ENCODE data around the gene GALNT16.

GALNT16 gene

GRCh38 chr14:69332782-69333395 lies 72.9 kb downstream of the GALNT16 start:
- no peaks in the 10 kb centered on the region for H3K27me3 ChIP-seq (replicated peaks; ENCODE audit: insufficient read depth, low read length)
- no peak overlapping the region for H3K4me3 ChIP-seq (ENCODE audit: low read length)
- TF ChIP-seq EZH2 (optimal IDR thresholded peaks at IDR 0.05; ENCODE audit: low read depth, low read length) (no peak), EZH2phosphoT487 (IDR thresholded peaks at IDR 0.05; ENCODE audit: low read length) (no peak), CTCF (IDR thresholded peaks at IDR 0.05; ENCODE audit: low read length) (no peak)

GRCh38 chr14:69333791-69334337 lies 73.9 kb downstream of the GALNT16 start:
- Histone ChIP-seq H3K27ac (ENCODE audit: low read length) (no peak overlapping the region), H3K9me3 (replicated peaks; ENCODE audit: insufficient read depth, low read length) (no peaks in the 10 kb centered on the region), H4K20me1 (ENCODE audit: insufficient read depth, low read length) (no peaks in the 10 kb centered on the region), H3K79me2 (ENCODE audit: low read length) (no peaks in the 10 kb centered on the region), H2AFZ (ENCODE audit: low read length) (no peak overlapping the region), H3K27me3 (replicated peaks; ENCODE audit: insufficient read depth, low read length) (no peaks in the 10 kb centered on the region), H3K4me2 (ENCODE audit: low read depth, low read length) (no peak overlapping the region), H3K4me3 (ENCODE audit: low read length) (no peak overlapping the region), H3F3A (ENCODE audit: insufficient read depth, low read length) (no peaks in the 10 kb centered on the region; the same call in 1 of the 2 replicates), H3K9ac (ENCODE audit: low read length) (no peak overlapping the region), H3K9me2 (replicated peaks; ENCODE audit: insufficient read depth, low read length) (no peaks in the 10 kb centered on the region), H3K36me3 (replicated peaks; ENCODE audit: insufficient read depth, low read length) (no peaks in the 10 kb centered on the region), H3K4me1 (ENCODE audit: low read length) (no peaks in the 10 kb centered on the region)
- DNase-seq = no peak
- TF ChIP-seq EZH2 (optimal IDR thresholded peaks at IDR 0.05; ENCODE audit: low read depth, low read length) = no peak
- TF ChIP-seq EZH2phosphoT487 (IDR thresholded peaks at IDR 0.05; ENCODE audit: low read length) = no peak
- TF ChIP-seq CTCF (IDR thresholded peaks at IDR 0.05; ENCODE audit: low read length) = no peak

More at GRCh38 chr14:69332782-69333395, 72.9 kb downstream of the GALNT16 start:
- no peaks in the 10 kb centered on the region for H3K79me2 ChIP-seq (ENCODE audit: low read length)
- no peaks in the 10 kb centered on the region for H3K36me3 ChIP-seq (replicated peaks; ENCODE audit: insufficient read depth, low read length)
- no peak overlapping the region for H2AFZ ChIP-seq (ENCODE audit: low read length)
- H3K9me2 ChIP-seq (replicated peaks; ENCODE audit: insufficient read depth, low read length) = no peaks in the 10 kb centered on the region
- no peak overlapping the region for H3K27ac ChIP-seq (ENCODE audit: low read length)
- no peak overlapping the region for H3K4me2 ChIP-seq (ENCODE audit: low read depth, low read length)
- DNase-seq = no peak
- H4K20me1 ChIP-seq (ENCODE audit: insufficient read depth, low read length) = no peaks in the 10 kb centered on the region
- no peak overlapping the region for H3K9ac ChIP-seq (ENCODE audit: low read length)
- no peaks in the 10 kb centered on the region for H3K4me1 ChIP-seq (ENCODE audit: low read length)
- H3F3A ChIP-seq (ENCODE audit: insufficient read depth, low read length) = no peaks in the 10 kb centered on the region; the same call in 1 of the 2 replicates
- H3K9me3 ChIP-seq (replicated peaks; ENCODE audit: insufficient read depth, low read length) = no peaks in the 10 kb centered on the region

GRCh38 chr14:69334576-69334975 lies 74.6 kb downstream of the GALNT16 start:
- H2AFZ ChIP-seq (ENCODE audit: low read length) = no peak overlapping the region
- no peaks in the 10 kb centered on the region for H4K20me1 ChIP-seq (ENCODE audit: insufficient read depth, low read length)

More at GRCh38 chr14:69334576-69334975, 74.6 kb downstream of the GALNT16 start:
- H3K4me1 ChIP-seq (ENCODE audit: low read length) = no peaks in the 10 kb centered on the region
- no peak overlapping the region for H3K27ac ChIP-seq (ENCODE audit: low read length)
- no peak overlapping the region for H3K4me2 ChIP-seq (ENCODE audit: low read depth, low read length)
- no peaks in the 10 kb centered on the region for H3K9me3 ChIP-seq (replicated peaks; ENCODE audit: insufficient read depth, low read length)
- no peaks in the 10 kb centered on the region for H3K79me2 ChIP-seq (ENCODE audit: low read length)
- H3K9ac ChIP-seq (ENCODE audit: low read length) = no peak overlapping the region
- H3K36me3 ChIP-seq (replicated peaks; ENCODE audit: insufficient read depth, low read length) = no peaks in the 10 kb centered on the region
- no peak overlapping the region for H3K4me3 ChIP-seq (ENCODE audit: low read length)
- no peaks in the 10 kb centered on the region for H3K9me2 ChIP-seq (replicated peaks; ENCODE audit: insufficient read depth, low read length)
- TF ChIP-seq EZH2 (optimal IDR thresholded peaks at IDR 0.05; ENCODE audit: low read depth, low read length) = no peak
- TF ChIP-seq CTCF (IDR thresholded peaks at IDR 0.05; ENCODE audit: low read length) = no peak
- no peak for TF ChIP-seq EZH2phosphoT487 (IDR thresholded peaks at IDR 0.05; ENCODE audit: low read length)
- no peak for DNase-seq
- H3F3A ChIP-seq (ENCODE audit: insufficient read depth, low read length) = no peaks in the 10 kb centered on the region; the same call in 1 of the 2 replicates
- H3K27me3 ChIP-seq (replicated peaks; ENCODE audit: insufficient read depth, low read length) = no peaks in the 10 kb centered on the region

Measured in MM.1S (cell line).